DND-41 (cell line): ENCODE results near the gene TEP1.

ENCODE experiments used
- EZH2 ChIP-seq: IDR thresholded peaks from 3 replicates; pipeline ENCODE4 v1.6.1; 2012; ENCODE audit warnings: borderline replicate concordance, low read depth, mild to moderate bottlenecking, moderate library complexity, low read length, inconsistent platforms; ENCODE audit not compliant: severe bottlenecking
- TF ChIP-seq, protein P1 (sequence below): IDR thresholded peaks from 2 replicates; pipeline ENCODE4 v1.5.1; 2012; ENCODE audit warnings: borderline replicate concordance, low read length, moderate library complexity, mild to moderate bottlenecking; ENCODE audit not compliant: poor library complexity, severe bottlenecking; ENCODE audit errors: extremely low read depth

DNA sequence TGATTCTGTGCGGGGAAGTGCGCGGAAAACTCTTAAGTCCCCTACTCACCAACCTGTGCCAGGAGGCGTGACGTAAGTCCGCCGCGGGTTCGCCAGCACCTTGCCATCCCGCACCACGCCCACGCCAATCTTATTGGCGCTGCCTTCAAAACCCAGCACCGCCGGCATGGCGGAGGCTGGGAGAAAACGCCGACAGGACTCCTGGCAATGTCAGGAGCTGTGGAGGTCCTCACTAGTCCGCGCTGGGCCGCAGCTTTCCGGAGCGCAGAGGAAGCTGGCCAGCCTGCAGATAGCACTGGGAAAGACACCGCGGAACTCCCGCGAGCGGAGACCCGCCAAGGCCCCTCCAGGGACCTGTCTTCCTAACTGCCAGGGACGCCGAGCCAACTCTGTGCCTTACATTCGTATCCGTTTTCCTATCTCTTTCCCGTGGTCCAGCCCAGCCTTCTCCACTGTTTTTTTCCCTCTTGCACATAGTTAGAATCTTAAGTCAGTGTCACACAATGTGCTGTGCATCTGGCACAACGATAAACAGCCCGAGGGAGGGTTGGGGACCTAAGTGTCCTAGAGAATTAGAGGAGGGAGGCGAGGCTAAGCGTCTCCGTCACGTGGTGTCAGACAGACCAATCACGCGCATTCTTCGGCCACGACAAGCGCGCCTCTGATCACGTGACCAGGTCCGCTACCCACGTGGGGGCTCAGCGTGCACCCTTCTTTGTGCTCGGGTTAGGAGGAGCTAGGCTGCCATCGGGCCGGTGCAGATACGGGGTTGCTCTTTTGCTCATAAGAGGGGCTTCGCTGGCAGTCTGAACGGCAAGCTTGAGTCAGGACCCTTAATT lies 41.4 kb upstream of the TEP1 start, which contains the start of the genes APEX1 and OSGEP:
- no peak for TF ChIP-seq EZH2
- TF ChIP-seq, protein P1, sequence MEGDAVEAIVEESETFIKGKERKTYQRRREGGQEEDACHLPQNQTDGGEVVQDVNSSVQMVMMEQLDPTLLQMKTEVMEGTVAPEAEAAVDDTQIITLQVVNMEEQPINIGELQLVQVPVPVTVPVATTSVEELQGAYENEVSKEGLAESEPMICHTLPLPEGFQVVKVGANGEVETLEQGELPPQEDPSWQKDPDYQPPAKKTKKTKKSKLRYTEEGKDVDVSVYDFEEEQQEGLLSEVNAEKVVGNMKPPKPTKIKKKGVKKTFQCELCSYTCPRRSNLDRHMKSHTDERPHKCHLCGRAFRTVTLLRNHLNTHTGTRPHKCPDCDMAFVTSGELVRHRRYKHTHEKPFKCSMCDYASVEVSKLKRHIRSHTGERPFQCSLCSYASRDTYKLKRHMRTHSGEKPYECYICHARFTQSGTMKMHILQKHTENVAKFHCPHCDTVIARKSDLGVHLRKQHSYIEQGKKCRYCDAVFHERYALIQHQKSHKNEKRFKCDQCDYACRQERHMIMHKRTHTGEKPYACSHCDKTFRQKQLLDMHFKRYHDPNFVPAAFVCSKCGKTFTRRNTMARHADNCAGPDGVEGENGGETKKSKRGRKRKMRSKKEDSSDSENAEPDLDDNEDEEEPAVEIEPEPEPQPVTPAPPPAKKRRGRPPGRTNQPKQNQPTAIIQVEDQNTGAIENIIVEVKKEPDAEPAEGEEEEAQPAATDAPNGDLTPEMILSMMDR: no peak
